ENCODE data around the gene OSCP1.
A peak's percentile ranks its signal among the peaks of the same experiment; 100 is the strongest.

OSCP1 gene

DNA sequence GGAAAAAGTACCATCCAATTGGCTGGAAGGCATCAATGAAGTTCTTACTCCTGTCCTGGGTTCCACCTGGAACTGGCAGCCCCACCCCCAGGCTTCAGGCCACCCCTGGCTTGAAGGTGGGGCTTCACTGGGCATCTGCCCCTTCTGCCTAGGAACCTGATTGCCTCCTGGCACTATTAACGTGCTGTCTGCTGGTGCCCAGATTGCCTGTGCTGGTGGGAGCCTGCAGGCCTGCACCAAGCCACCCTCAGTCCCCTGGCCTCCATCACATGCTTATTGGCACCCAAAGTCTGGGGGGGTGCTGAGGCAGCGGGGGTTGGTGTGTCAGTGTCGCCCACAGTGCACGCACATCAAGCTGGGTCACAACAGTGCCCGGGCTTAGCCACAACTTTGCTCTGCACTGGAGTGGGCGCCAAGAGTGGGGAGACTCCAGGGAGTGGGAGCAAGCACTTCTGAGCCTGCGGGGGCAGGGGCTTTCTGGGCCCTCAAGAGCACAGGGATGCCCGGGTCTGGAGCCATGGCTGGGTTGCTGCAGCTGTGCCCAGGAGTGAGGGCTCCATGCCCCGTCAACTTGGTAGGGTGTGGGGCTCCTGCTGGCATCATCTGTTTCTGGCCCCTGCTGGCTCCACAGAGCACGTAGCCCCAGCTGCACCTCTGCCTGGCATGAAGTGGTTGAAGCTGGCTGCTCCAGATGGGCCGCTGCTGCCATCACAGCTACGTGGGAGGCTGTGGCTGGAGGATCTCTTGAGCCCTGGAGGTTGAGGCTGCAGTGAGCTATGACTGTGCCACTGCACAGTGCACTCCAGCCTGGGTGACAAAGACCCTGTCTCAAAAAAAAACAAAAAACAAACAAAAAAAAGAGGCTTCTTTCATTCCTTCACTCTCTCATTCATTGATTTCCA lies 48.4 kb downstream of the OSCP1 start:
- no peak for DNase-seq

DNA sequence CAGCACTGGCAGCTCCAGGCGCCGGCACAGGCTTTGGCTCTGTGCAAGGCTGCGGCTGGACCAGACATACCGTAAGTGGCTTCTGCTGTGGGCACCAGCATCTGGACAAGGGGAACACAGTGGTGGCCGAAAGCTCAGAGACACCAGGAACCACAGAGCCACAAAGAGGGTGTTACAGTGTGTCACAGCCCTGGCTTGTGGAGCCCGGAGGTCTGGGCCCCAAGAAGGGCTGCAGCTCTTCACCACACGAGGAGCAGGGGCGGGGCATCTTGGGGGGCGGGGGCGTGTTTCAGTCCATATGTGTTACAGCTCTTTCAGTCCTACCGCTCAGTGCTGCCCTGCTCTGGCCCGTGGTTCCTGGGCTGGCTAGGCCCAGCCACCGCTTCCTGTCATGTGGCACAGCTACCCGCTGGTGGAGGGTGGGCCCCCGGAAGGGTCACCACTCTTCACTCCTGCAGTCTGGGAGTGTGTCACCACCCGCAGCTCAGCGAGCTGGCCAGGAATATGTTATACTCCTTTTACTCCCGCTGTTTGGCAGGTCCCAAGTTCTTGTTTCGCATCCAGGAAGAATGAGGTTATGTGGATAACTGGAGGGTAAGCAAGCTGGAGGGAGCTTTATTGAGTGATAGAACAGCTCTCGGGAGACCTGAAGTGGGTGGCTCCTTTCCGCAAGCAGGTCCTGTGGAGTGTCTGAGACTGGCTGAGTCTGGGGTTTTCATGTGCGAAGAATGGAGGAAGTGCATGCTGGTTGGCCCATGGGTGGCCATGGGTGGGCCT lies 49.2 kb downstream of the OSCP1 start:
- peak in 10 of 14 donors; percentile 21 to 68 (median 45) for DNase-seq

DNA sequence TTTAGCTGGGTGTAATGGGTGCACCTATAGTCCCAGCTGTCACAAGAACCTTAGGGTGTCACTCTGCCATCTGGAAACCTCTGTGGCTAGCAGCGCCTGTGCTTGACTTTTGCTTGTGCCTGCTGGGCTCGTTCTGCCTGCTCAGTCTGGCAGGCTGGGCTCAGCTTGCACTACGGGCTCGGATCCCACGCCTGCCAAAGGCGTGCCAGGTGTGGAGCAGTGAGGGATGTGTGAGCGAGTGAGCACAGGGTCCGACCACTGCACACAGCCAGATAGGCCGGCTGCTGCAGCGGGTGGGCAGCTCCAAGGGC lies 49.8 kb downstream of the OSCP1 start:
- no peak for DNase-seq

DNA sequence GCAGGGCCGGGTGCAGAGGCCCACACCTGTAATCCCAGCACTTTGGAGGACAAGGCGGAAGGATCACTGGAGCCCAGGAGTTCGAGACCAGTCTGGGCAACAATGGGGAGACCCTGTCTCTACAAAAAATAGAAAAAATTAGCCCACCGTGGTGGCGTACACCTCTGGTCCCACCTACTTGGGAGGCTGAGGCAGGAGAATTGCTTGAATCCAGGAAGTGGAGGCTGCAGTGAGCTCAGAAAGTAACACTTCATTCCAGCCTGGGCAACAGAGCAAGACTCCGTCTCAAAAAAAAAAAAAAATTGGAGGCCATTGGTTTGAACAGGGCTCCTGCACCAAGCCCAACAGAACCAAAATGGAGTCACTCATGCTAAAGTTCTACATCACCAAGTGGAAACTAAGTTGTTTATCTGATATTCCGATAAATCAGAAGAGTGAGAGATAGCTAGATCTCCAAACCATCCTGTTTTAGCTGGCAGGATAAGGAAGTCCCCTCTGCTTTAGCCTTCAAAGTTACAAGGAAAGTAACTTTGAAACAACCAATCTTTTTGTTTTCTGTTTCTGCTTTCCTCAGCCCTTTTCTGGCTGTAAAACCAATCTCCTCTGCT lies 51.8 kb downstream of the OSCP1 start:
- DNase-seq, result no peak

DNA sequence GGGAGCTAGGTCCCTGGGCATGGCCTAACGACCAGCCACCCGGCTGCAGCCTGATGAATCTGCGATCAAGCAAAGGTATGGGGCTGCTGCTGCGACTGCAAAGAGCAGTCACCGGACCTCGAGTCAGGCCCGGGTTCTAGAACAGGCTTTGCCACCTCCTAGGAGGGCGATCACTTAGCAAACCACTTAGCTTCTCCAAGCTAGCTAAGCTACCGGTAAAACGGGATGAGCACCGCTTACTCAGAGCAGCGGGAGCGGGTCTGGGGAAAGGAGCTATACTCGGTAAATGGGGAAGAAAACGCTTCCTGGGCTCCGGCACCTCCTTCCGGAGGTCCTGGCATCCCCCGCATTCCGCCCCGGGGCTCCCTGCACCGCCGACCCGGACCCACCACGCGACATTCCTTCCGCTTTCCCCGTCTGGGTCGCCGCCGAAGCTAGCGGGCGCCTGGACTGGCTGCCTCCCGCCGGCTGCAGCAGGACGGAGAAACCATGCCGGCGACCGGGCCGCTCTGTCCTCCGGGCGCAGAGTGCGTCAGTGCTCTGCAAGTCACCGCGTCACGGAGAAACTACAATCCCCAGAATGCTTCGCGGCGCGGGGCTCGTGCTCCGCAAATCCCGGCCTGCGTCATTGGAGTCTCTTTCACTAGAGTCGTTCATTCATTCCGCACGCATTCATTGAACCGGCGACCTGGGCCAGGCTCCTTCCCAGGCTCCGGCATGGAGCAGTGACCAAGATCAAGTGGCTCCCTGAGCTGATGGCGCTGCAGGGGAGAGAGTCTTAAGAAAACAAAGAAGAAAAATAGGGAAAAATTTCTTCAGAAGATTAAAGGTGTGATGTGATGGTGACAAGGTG lies 52.6 kb downstream of the OSCP1 start, which contains the start of gene LSM10:
Gene LSM10 (minus strand): TSS at position 531 of the 853 bp plus-strand sequence. CDS start 3,779 bp downstream, outside the sequence.
- DNase-seq, result peak; percentile 51 to 94 (median 90)

DNA sequence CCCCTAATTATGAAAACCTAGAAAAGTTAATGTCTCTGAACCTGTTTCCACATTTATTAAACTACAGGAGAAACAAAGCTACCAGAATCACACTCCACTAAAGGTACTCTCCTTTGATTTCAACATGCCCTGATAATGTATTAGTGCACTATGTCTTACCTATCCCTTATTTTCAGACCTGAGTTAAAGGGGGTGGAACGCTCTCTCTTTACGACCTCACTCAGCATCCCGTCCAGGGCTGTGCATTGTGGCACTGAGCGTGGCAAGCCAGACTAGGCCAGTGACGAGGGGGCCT lies 53.2 kb downstream of the OSCP1 start:
- peak in 1 of 14 donors; percentile 49 for DNase-seq

DNA sequence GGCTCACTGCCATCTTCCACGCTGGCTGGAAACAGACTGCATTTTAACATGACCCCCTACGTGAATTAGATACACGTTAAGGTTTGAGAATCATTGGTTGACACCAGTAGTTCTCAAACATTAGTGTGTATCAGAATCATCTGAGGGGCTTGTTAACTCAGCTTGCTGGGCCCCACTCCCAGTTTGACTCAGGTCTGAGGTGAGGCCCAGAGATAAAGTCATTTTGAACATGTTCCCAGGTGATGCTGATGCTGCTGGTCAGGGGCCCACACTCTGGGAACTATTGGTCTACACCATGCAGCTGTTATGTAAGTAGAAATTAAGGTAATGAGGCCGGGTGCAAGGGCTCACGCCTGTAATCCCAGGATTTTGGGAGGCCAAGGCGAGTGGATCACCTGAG lies 53.9 kb downstream of the OSCP1 start:
- DNase-seq, result no peak

DNA sequence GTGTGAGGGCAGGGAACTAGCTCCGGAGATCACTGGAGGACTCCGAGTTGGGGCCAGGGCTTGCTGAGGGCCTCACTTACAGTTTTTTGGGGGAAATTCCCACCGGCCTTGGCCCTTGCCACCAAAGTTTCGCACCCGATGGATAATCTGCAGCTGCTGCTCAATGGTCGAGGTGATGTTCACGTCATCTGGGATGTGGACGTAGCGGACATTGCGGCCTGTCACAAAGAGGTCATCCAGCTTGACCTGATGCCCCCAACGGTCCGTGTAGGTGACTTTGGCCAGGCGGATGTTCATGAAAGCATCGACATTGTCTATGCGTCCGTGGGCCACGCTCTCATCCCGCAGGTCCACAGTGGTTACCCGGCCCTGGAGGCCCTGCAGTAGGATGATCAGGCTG lies 56.6 kb downstream of the OSCP1 start:
- DNase-seq, result no peak

DNA sequence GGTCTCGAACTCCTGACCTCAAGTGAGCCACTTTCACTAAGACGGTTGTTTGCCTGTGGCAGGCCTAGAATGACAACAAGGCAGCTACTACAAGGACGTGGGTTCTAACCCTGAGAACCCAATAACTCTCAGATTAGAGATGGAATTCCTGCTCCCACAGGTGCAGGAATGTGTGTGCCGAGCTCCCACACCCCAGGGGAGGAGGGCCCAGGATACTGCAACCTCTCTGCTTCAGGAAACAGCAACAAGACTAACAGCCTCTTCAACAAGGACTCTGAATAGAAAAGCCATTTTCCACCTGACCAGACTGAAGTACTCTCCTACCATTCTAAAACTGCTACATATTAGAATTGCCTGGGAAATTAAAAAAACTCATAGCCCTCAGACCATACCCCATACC lies 57.4 kb downstream of the OSCP1 start:
- no peak for DNase-seq

DNA sequence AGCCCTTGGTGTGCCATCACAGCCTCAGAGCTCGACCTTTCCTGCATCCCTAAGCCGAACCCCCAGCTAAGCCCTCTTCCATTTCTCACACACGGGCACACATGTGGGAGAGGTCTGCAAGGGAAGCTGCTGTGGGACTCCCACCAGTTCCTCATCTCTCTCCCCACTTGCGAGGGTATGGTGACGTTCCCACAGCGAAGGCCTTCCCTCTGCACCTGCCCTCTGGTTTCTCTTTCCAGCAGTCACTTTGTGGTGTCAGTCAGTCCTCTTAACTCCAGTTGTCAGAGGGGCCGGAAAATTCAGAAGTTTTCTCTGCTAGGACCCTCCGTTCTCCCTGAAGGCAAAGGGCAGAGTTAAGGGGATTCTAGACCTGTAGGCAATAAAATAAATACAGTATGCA lies 59.0 kb downstream of the OSCP1 start:
- no peak for DNase-seq

DNA sequence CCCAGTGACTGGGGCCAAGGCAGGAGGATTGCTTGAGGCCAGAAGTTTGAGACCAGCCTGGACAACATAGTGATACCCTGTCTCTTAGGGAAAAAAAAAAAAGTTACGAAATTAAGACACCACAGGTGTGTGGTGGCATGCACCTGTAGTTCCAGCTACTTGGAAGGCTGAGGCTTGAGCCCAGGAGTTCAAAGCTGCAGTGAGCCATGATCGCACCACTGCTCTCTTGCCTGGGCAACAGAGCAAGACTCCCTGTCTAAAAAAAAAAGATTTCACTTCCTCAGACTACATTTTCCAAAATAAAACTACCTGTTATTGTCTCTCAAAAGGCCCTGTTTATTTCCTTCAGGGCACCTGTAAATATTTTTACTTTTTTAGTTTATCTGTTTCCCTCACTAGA lies 59.8 kb downstream of the OSCP1 start:
- no peak for DNase-seq

DNA sequence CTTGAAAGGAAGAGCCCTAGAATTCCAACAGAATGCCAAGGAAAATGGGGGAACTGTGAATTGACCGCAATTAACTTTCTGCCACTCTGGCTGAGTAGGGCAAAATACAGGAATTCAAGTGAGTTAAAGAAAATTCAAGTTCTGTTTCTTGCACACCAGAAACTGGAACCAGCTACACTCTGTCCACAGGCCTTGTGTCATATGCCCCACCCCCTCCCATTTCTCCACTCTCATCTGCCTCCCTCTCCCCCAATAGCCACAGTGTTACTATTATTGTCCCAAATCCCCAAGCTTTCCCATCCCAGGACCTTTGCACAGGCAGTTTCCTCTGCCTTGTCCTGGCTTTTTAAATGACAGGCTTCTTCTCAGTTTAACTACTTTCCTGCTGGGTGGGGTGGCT lies 60.3 kb downstream of the OSCP1 start:
- DNase-seq, result no peak

DNA sequence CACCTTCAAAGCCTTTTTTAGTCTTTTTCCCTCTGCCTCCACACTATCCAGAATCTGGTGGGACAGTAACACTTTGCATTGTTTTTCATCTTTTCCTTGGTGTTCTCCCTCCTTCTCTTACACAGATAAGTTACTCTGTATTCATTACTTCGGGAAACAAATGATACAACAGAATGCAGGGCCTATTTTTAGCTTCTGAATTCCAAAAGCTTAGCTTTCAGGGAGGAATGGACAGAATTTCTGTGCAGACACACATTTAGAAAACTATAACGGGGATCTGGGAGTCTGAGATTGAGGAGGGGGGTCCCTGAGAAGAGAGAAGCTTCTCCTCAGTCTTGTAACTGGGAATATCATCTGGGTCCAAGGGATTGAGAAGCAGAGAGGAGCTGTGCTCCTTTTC lies 61.0 kb downstream of the OSCP1 start:
- no peak for DNase-seq

DNA sequence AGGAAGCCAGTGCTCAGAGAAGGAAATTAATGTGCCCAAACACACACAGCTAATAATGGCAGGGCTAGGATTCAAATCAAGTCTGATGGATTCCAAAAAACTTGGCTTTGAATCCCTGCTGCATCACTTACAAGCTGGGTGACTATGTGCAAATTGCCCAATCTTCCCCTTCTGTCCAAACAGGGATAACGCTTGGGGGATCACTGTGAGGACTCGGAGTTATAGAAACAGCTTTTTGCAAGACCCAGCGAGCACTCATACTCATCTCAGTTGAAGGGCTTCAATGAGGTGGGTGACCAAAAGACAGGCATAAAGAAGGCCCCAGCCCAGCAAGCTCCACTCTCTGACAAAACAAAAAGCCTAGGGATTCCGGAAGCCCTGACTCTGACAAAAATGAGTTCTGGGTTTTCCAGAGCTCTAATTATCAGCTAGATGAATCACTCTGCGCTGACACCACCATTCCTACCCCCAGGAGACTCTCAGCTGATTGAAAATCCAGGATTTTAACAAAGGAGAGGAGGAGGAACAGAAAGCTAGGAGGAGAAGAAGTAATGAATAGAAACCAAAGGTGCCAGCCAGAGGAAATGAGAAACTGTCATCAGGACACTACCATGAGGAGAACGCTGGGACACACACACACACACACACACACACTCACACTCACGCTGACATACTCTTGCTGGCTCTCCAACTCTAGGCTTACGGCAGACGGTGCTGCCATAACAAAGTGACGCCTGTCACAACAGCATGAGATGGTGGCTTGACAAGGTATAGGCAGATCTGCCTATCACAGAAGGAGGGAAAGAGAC lies 62.9 kb downstream of the OSCP1 start:
- DNase-seq, result peak in 4 of 14 donors; percentile 5 to 61 (median 44)

DNA sequence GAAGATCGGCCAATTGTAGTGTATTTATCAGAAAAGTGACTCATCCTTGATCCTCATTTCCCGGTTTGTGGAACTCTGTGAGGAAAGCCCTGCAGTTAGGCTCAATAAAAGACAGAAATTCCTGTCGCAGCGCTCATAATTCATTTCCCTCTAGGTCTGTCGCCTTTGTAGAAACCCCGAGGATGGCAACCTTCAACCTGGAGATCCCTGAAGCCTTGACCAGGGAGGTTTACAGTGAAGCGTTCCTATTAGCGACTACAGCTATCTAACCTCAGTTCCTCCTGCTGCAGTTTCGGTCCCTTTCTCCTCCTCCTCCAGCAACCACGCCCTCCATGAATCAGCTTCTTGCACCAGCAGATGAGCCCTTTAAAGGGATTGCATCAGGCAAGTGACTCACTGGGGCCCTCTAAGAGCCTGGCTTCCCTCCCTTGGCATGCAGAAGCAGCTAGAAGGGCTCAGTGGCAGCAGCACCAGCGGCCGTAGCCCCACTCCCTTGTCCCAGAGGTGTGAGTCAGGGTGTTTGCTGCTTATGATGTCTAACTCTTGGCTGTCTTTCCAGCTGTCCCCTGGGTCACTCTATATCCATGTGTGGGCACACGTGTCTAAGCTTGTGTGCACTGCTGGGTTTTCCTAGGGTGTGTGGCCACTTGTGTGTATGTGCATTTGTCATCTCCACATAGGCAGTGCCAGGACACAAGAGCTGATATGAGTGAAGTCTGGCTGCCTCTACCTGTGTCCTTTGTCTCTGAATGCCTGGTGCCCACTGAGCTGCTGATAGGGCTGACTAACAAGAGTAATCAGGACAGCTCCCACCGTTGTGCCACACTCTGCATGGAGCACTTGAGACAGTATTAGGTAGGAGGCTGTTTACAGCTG lies 63.7 kb downstream of the OSCP1 start:
- peak; percentile 25 to 96 (median 82) for DNase-seq

DNA sequence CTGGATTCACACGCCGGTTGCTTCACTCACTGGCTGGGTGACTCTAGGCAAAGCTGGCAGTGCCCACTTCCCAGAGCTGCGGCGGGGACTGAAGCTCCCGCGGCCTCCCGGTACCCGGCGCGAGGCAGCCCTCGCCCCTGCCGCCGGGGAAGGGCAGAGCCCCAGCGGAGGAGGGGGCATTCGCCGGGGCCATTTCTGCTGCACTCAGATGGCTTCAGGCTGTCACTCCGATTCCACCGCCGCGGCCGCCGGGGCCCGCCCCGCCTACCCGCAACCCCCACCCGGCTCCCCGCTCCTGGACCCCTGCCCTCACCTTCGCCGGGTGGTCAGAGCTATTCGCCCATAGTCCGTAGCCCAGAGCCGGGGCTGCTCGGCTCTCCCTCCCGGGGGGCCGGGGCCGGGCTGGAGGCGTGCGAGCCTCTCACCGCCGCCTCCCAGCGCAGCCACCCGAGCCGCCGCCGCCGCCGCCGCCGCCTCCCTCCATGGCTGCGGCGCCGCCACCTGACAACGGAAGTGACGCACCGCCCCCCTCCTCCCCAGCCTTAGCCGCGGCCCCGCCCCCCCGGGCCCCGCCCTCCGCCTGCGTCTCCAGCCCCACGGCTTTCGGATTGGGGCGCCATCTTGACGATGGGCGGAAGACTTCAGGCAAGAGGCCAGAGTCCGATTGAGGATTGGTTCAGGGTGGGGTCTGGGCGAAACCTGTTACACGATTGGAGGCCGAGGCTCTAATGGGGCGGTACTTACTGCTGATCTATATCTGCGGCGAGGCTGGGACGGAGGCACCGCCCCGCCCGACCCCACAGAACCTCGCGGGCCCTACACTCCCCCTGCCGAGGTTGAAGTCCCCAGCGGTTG lies 64.6 kb downstream of the OSCP1 start, which contains the start of gene STK40:
Gene STK40 (minus strand): TSS at position 515 of the 855 bp plus-strand sequence. CDS start 24,592 bp downstream, outside the sequence.
- peak; percentile 90 to 99 (median 97) for DNase-seq

DNA sequence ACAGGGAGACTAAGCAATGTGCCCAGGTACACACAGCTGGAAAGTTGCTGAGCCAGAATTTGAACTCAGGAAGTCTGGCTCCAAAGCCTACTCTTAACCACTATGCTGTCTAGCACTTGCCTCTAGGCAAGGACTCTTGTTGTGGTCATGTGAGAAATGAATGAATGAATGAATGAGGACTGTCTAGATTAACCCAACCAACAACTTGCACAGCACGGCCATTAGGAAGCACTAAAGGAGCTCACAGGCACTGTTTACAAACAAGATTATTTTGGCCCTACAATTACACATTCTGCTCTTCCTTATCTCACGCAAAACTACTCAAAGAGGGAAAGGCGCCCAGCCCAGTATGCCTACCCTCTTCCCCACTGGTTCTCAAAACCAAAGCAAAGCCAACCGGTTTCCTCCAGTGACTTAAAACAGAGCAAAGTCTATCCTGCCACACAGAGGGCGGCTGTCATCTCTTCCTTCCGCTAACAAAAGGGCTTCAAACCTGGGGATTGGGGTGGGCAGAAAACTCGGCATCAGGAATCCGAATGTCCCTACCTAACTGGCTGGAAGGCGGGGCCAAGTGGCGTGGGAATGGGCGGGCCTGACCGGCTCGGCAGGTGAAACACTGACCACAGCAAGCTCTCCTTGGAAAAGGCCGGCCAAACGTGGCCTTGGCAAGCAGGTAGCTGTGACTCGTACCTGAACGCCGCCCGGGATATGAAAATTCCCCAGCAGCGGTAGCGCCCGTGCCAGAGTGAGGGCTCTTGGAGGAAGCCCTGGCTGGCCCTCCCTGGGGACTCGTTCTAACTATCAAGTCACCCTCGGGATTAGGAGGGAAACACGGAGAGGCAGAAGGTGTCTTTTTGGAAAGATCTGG lies 65.5 kb downstream of the OSCP1 start:
- peak in 7 of 14 donors; percentile 47 to 74 (median 59) for DNase-seq

DNA sequence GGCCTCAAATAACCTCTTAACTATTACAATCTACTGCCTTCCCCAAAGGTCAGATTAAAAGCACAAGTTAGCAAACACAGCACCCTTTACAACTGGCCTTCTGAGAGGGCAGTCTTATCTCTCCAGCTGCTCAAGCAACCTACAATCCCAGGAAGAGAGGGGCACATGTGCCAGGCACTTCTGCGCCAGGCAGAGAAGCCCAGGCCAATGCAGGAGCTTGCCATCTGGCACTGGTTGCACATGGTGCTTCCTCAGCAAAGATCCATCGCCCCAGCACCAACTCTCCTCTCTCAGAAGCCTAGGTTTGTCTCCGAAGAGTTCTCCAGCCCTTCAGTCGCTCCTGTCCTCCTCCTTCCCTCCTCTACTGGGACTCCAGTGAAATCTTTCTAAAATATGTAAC lies 67.0 kb downstream of the OSCP1 start:
- no peak for DNase-seq
